ENCODE data around the gene UBE2J2. TPM values are rescaled to one million over a fixed set of nuclear protein-coding genes. Genes with fewer than 3 reads are reported as not detected.
"Not testable (repeated sequence)": the region's sequence is repeated elsewhere in the genome, so short reads cannot be mapped to it uniquely, and the experiment has no call there.

Gene UBE2J2
- total RNA-seq, 1 donor from 2014 or later, result 49.3 TPM

DNA sequence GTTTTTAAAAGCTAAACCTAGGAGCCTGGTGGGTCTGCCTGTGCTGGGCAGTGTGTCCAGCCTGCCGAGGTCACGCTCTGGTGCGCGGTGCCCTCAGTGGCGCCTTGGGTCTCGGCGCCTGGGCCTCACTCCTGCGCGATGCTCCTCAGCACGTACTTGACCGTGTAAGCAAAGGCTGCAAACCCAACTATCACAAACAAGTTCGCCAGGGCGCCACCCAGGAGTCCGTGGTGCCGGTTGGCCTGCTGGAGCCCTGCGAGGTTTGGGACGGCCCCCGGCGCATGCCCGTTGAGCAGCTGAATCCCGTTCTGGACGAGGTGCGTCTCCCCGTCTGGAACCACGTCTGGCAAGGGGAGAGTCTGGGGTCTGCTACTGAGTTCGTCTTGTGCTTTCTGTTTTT, 18.6 kb downstream of the UBE2J2 start:
- TF ChIP-seq, protein P1, sequence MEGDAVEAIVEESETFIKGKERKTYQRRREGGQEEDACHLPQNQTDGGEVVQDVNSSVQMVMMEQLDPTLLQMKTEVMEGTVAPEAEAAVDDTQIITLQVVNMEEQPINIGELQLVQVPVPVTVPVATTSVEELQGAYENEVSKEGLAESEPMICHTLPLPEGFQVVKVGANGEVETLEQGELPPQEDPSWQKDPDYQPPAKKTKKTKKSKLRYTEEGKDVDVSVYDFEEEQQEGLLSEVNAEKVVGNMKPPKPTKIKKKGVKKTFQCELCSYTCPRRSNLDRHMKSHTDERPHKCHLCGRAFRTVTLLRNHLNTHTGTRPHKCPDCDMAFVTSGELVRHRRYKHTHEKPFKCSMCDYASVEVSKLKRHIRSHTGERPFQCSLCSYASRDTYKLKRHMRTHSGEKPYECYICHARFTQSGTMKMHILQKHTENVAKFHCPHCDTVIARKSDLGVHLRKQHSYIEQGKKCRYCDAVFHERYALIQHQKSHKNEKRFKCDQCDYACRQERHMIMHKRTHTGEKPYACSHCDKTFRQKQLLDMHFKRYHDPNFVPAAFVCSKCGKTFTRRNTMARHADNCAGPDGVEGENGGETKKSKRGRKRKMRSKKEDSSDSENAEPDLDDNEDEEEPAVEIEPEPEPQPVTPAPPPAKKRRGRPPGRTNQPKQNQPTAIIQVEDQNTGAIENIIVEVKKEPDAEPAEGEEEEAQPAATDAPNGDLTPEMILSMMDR (conservative IDR thresholded peaks at IDR 0.05; ENCODE audit: low read depth, low read length), result no peak
- no peak overlapping the region for H3K4me3 ChIP-seq (ENCODE audit: low read depth, low read length)
- no peak for DNase-seq (ENCODE audit: low read depth)

DNA sequence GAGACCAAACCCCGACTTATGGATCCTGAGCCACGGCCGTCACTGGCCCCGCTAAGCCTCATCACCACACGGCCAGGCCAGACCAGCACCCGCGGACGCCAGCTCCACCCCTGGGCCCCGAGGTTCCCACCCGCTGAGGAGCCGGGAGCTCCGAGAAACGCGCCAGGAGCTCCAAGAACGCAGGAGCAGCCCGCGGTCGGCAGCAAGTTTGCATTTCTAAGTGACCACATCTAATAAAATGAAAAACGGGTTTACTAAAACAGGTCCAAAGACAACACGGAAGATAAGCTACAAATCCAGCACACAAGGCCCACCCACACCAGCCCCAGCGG, 19.0 kb downstream of the UBE2J2 start:
- no peak for DNase-seq (ENCODE audit: low read depth)
- TF ChIP-seq, protein P1 (conservative IDR thresholded peaks at IDR 0.05; ENCODE audit: low read depth, low read length), result no peak
- no peak overlapping the region for H3K4me3 ChIP-seq (ENCODE audit: low read depth, low read length)

GRCh38 chr1:1253972-1254666, 19.5 kb downstream of the UBE2J2 start:
- TF ChIP-seq, protein P1 (conservative IDR thresholded peaks at IDR 0.05; ENCODE audit: low read depth, low read length), result no peak
- no peak for DNase-seq (ENCODE audit: low read depth)
- H3K4me3 ChIP-seq (ENCODE audit: low read depth, low read length), result no peak overlapping the region

DNA sequence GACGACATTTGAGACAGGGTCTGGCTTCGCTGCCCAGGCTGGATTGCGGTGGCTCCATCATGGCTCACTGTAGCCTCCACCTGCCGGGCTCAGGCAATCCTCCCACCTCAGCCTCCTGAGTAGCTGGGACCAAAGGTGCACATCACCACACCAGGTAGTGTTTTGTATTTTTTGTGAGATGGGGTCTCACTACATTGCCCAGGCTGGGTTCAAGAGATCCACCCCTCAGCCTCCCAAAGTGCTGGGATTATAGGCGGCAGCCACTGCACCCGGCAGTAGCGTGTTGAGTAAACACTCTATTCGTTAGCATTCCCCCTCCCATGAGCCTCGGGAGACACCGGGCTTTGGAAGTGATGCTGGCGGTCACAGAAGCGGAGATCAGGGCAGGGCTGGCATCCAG, 20.3 kb downstream of the UBE2J2 start:
- no peak for DNase-seq (ENCODE audit: low read depth)
- TF ChIP-seq, protein P1 (conservative IDR thresholded peaks at IDR 0.05; ENCODE audit: low read depth, low read length), result no peak
- no peak overlapping the region for H3K4me3 ChIP-seq (ENCODE audit: low read depth, low read length)

DNA sequence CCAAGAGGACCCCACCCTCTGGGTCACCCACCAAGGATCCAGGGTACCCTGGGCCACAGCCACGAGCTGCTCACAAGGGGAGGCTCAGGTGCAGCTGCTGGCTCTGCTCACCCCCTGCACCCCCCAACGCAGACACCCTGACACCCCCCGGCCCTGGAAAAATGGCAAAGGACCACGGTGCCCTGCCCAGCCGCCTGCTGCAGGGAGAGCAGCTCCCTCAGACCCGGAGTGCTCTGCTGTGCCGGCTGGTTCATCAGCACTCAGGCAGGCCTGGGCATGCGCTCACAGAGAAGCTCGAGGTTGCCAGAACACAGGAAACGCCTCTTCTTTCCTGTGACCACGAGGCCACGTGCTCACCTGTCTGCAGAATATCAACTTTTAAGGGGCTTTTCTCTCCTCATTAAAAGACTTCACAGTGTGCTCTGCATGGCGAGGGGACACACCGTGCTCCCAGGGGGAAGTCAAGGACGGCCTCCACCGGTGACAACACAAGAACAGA, 22.8 kb downstream of the UBE2J2 start:
- no peak for DNase-seq (ENCODE audit: low read depth)
- TF ChIP-seq, protein P1 (conservative IDR thresholded peaks at IDR 0.05; ENCODE audit: low read depth, low read length), result no peak
- H3K4me3 ChIP-seq (ENCODE audit: low read depth, low read length), result no peak overlapping the region

GRCh38 chr1:1248009-1248913, 25.4 kb downstream of the UBE2J2 start:
- not testable (repeated sequence) for H3K4me3 ChIP-seq (ENCODE audit: low read depth, low read length); DNase-seq (ENCODE audit: low read depth)

- TF ChIP-seq, protein P1 (conservative IDR thresholded peaks at IDR 0.05; ENCODE audit: low read depth, low read length), result no peak
- DNase-seq (ENCODE audit: low read depth), result no peak
- H3K4me3 ChIP-seq (ENCODE audit: low read depth, low read length), result no peak overlapping the region
These were observed 26.2 kb downstream of the UBE2J2 start for GRCh38 chr1:1247341-1247913.
